Subcutaneous abdominal adipose tissue (tissue), 5 donors: Measurements from ENCODE around the gene SDK2.
"Not testable (repeated sequence)": the region's sequence is repeated elsewhere in the genome, so short reads cannot be mapped to it uniquely, and the experiment has no call there.

Experiments
- H3K27ac ChIP-seq: one replicate; pipeline ENCODE4 v1.7.0; 2013; ENCODE audit warnings: low read depth, mild to moderate bottlenecking, inconsistent platforms, low read length, moderate library complexity
- H3K27me3 ChIP-seq, 5 donors: one replicate each; pipeline ENCODE4 v1.7.0; 2013; ENCODE audit warnings: low read length in 5 of 5, inconsistent platforms in 1 of 5; ENCODE audit not compliant: control insufficient read depth in 5 of 5, insufficient read depth in 4 of 5
- H3K36me3 ChIP-seq, 5 donors: one replicate each; pipeline ENCODE4 v1.7.0; 2013; ENCODE audit warnings: low read length in 5 of 5; ENCODE audit not compliant: control insufficient read depth in 5 of 5, insufficient read depth in 5 of 5
- H3K4me1 ChIP-seq, 5 donors: one replicate each; pipeline ENCODE4 v1.7.0; 2013; ENCODE audit warnings: low read length in 5 of 5, mild to moderate bottlenecking in 3 of 5, moderate library complexity in 1 of 5; ENCODE audit not compliant: control insufficient read depth in 5 of 5, insufficient read depth in 5 of 5
- H3K4me3 ChIP-seq, 5 donors: one replicate each; pipeline ENCODE4 v1.7.0; 2013; ENCODE audit warnings: low read length in 5 of 5, low read depth in 1 of 5
- H3K9ac ChIP-seq, 5 donors: one replicate each; pipeline ENCODE4 v1.7.0; 2013; ENCODE audit warnings: low read length in 5 of 5, mild to moderate bottlenecking in 4 of 5, moderate library complexity in 3 of 5
- H3K9me3 ChIP-seq, 5 donors: one replicate each; pipeline ENCODE4 v1.7.0; 2013; ENCODE audit warnings: low read length in 5 of 5; ENCODE audit not compliant: control insufficient read depth in 5 of 5
- donor health status: healthy.
- donor health status: healthy.
- donor health status: healthy.
- donor health status: healthy.
- donor health status: healthy.

Gene SDK2

DNA sequence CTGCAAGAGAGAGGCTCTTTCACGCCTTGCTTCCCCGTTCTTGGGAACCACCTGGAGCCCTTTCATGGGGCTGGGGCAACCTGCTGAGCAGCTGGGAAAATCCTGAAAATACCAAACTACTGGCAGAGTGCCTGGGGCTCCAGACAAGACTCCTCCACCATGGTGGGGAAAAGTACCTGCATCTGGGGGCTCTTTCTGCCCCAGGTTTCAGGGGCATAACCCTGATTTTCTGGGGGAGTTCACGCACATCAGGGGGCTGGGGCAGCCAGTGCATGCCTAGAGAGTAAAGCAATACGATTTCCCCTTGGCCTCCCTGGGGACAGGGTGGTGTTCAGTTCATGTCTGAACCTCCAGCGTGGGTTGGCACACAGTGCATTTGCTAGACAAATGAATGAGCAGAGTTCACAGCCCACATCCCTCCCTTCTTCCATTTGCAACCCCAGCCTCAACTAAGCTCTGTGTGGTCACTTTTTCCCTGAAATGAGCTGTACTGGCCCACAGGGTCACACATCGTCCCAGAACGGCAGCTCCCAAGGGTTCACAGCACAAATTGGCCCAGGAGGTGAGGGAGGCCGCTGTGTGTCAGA is 327.2 kb downstream of the SDK2 start:
- Histone ChIP-seq H3K36me3 (no peaks in the 10 kb centered on the region), H3K9ac (peak overlapping the region in 3 of 5 donors; percentile 41 to 79 (median 71)), H3K4me1 (peaks cover 8 to 33% (median 28%) of the 10 kb centered on the region in 5 donors), H3K27me3 (peaks cover 0 to 3% (median 0%) of the 10 kb centered on the region in 5 donors), H3K27ac (peak overlapping the region; percentile 66), H3K9me3 (no peaks in the 10 kb centered on the region), H3K4me3 (peak overlapping the region in 1 of 5 donors; percentile 32)

DNA sequence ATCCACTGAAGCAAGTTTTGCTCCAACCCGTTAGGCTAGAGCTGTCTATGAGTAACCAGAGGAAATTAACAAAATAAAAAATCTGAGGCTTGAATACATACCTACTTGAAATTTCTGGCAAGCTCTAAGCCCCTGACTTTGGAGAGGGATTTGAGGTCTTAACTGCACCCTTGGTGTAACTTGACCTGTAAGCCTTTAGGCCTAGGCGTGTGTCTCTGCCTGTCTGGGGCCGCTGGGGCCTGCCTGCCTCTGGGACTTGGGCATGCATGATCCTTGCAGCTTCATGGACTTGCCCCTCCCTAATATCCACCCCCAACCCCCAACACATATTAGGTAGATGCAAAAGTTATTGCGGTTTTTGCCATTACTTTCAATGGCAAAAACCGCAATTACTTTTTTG is 328.8 kb downstream of the SDK2 start:
- H3K27ac ChIP-seq = no peak overlapping the region
- H3K4me1 ChIP-seq = peaks cover 8 to 26% (median 25%) of the 10 kb centered on the region in 5 donors
- no peaks in the 10 kb centered on the region for H3K36me3 ChIP-seq
- H3K9me3 ChIP-seq = no peaks in the 10 kb centered on the region
- no peak overlapping the region for H3K9ac ChIP-seq
- H3K4me3 ChIP-seq = no peak overlapping the region
- H3K27me3 ChIP-seq = peaks cover 0 to 3% (median 0%) of the 10 kb centered on the region in 5 donors

DNA sequence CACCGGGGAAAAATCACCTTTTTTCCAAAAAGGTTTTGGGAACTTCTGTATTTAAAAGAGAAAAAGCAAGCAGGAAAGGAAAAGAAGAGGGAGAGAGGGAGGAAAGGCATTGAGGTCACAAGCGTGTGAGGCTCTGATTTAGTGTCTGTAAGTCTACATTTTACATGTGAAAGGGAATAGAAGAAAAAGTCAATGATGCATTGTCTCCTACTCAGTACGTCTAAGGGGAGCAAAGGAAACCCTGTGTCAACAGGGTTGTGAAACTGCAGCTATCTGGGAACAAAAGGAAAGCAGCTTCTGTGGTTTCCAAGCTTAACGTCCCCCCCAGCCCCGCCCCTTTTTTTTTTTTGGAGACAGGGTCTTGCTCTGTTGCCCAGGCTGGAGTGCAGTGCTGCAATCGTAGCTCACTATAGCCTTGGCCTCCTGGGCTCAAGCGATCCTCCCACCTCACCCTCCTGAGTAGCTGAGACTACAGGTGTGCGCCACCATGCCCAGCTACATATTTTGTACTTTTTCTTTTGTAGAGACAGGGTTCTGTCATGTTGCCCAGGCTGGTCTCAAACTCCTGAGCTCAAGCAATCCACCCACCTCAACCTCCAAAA is 330.6 kb downstream of the SDK2 start:
- Histone ChIP-seq H3K9ac (no peak overlapping the region), H3K27me3 (peaks cover 0 to 3% (median 0%) of the 10 kb centered on the region in 5 donors), H3K36me3 (no peaks in the 10 kb centered on the region), H3K9me3 (no peaks in the 10 kb centered on the region), H3K27ac (no peak overlapping the region), H3K4me3 (no peak overlapping the region), H3K4me1 (peaks cover 12 to 44% (median 42%) of the 10 kb centered on the region in 5 donors)

DNA sequence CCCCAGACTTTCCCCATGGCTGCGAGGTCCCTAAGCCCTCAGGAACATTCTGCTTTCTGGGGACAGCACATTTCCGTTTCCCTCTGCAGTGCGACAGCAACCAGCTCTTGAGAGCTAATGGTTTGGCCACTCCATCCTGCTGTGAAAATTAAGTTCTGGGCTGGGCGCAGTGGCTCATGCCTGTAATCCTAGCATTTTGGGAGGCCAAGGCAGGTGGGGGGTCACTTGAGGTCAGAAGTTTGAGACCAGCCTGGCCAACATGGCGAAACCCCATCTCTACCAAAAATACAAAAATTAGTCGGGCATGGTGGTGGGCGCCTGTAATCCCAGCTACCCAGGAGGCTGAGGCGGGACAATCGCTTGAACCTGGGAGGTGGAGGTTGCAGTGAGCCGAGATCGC is 331.4 kb downstream of the SDK2 start:
- peak overlapping the region; percentile 99 for H3K27ac ChIP-seq
- H3K4me1 ChIP-seq = peaks cover 15 to 48% (median 47%) of the 10 kb centered on the region in 5 donors
- H3K9ac ChIP-seq = peak overlapping the region in 3 of 5 donors; percentile 87 to 100 (median 100)

DNA sequence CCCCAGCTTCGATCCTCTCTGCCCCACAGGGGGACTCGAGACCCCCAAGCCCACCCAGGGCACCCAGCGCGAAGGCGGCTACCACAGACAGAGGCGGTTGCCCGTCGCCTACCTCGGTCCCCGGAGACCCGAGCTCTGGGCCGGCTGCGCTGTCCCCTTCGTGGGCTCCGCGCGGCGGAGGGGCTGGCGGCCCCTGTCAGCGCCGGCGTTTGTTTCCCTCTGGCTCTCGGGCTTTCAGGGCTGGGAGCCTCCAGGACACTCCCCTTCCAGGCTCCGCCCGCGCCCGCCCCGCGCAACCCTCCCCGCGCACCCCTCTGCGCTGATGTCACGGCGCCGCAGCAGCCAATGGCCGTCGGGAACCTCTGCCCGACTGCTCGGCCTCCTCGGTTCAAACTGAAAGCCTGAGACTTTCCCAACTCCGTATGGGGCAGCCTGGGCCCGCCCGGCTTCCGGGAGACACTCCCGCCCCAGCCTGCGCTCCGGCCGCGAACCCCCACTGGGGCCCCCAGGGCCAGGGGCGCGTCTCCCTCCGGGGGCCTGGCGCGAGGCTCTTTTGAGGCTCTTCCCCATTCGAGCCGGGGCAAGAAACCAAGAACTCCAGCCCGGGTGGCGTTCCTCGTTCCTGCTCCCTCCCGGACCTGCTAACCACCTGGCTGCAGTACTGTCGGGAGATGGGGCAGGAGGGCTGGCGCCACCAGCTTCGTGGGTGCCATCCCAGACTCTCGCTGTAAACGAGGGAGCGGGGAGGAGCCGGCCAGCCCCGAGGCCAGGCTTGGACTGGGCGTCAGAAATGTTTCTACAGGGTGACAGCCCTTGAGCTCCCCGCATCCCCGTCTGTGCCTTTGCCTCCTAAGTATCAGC is 332.2 kb downstream of the SDK2 start, which contains the start of gene CDC42EP4:
Gene CDC42EP4 (minus strand): TSS at position 221 of the 861 bp plus-strand sequence. CDS start 25,501 bp downstream, outside the sequence.
- peak within 1 kb of the TSS; percentile 68 to 100 (median 100) for H3K9ac ChIP-seq
- H3K4me3 ChIP-seq = peak within 1 kb of the TSS; percentile 91 to 100 (median 95)
- peaks cover 12 to 45% (median 44%) of the 10 kb centered on the region in 5 donors for H3K4me1 ChIP-seq
- H3K27ac ChIP-seq = peak within 1 kb of the TSS; percentile 99
- H3K9me3 ChIP-seq = no peaks in the 10 kb centered on the region
- H3K36me3 ChIP-seq = peaks cover 0 to 1% (median 0%) of the 10 kb centered on the region in 5 donors
- H3K27me3 ChIP-seq = peaks cover 0 to under 1% (median 0%) of the 10 kb centered on the region in 5 donors

More for the DNA sequence above, 331.4 kb downstream of the SDK2 start:
- not testable (repeated sequence) for H3K9me3 ChIP-seq, H3K27me3 ChIP-seq, H3K36me3 ChIP-seq
- H3K4me3 ChIP-seq = peak overlapping the region in 2 of 5 donors; percentile 40 to 99

DNA sequence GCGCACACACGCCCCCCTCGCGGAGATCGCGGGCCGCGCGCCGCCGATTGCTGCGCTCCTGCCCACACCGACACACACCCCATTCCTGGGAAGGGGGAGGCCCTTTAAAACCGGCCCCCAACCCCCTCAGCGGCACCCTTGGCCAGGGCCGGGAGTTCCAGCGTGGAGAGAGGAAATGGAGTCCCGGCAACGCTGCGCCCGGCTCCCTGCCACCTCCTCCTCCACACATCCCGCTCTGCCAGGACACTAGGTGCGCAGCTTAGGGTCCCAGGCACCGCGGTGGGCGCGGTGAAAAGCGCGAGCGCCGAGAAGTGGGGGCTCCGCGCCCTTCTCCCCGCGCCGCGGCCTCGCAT is 332.8 kb downstream of the SDK2 start:
- peak overlapping the region; percentile 99 for H3K27ac ChIP-seq
- peak overlapping the region; percentile 91 to 100 (median 95) for H3K4me3 ChIP-seq
- H3K9me3 ChIP-seq = no peaks in the 10 kb centered on the region
- peaks cover 15 to 45% (median 44%) of the 10 kb centered on the region in 5 donors for H3K4me1 ChIP-seq
- peak overlapping the region; percentile 68 to 100 (median 100) for H3K9ac ChIP-seq
- peaks cover 0 to 6% (median 0%) of the 10 kb centered on the region in 5 donors for H3K36me3 ChIP-seq
- H3K27me3 ChIP-seq = no peaks in the 10 kb centered on the region

DNA sequence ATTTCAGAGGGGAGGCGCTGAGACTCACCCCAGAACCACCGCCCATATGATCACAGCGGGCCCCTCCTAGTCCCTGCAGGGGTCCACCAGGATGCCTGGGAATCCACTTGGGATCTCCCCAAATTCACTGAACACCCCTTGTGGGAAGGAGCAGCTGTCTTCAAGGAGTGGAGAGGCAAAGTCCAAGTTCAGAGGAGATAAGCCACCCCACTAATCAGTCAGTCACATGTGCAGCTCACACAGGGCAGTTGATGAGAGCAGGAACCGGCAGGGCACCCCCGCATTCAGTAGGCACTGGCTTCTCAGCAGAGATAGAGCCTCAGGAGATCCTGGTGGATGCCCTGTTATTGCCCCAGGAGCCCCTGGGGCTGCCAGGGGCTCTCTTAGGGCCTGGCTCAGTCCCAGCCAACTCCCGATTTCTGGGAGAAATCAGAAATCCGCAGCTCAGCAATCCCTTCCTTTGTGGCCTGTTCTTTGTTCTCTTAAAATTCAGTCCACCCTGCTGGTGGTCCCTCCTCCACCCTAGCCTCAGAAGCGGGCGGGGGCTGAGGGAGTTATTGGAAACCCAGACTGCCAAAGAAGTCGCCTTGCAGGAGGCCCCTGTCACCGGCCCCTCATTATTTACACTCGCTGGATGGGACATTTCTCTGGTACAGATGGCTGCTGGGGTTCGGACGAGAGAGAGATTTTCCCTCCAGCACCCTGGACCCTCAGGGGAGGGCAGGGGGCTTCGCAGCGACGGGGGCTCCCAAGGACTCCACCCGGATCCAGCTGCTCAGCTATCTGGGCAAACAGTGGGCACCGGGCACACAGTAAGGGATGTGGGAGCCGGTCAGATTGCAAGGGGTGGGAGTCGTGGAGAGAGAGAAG is 334.3 kb downstream of the SDK2 start:
- Histone ChIP-seq H3K27me3 (no peaks in the 10 kb centered on the region), H3K4me1 (peaks cover 17 to 59% (median 58%) of the 10 kb centered on the region in 5 donors), H3K9me3 (no peaks in the 10 kb centered on the region), H3K36me3 (peaks cover 0 to 8% (median 0%) of the 10 kb centered on the region in 5 donors), H3K4me3 (peak overlapping the region; percentile 79 to 100 (median 95)), H3K27ac (peak overlapping the region; percentile 99), H3K9ac (peak overlapping the region; percentile 92 to 100 (median 100))

DNA sequence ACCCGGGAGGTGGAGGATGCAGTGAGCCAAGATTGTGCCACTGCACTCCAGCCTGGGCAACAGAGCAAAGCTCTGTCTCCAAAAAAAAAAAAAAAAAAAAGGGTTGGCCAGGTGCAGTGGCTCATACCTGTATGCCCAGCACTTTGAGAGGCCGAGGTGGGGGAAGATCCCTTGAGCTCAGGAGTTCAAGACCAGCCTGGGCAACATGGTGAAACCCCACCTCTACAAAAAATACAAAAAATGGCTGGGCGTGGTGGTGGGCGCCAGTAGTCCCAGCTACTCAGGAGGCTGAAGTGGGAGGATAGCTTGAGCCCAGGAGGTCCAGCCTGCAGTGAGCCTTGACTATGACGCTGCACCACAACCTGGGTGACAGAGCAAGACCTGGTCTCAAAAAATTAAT is 335.3 kb downstream of the SDK2 start:
- H3K27ac ChIP-seq = peak overlapping the region; percentile 99
- H3K4me3 ChIP-seq = peak overlapping the region; percentile 79 to 100 (median 95)
- H3K27me3 ChIP-seq, H3K9me3 ChIP-seq, H3K36me3 ChIP-seq: not testable (repeated sequence)
- peak overlapping the region in 2 of 5 donors; percentile 71 to 100 for H3K9ac ChIP-seq
- H3K4me1 ChIP-seq = peaks cover 22 to 69% (median 68%) of the 10 kb centered on the region in 5 donors
